Suprapubic skin (tissue), 4 donors: ENCODE results near the gene GJA3. TPM values are rescaled to one million over a fixed set of nuclear protein-coding genes. Genes with fewer than 3 reads are reported as not detected.
"Not testable (repeated sequence)": the region's sequence is repeated elsewhere in the genome, so short reads cannot be mapped to it uniquely, and the experiment has no call there.

ENCODE experiments used
- DNase-seq, 2 donors: peaks; one replicate each; pipeline ENCODE4 v3.0.0-alpha.2; 2019; ENCODE audit warnings: low spot score in 2 of 2
- H3K27ac ChIP-seq: fragments of 200-600 bp; sonication (generic); one replicate; pipeline ENCODE4 v1.5.1; 2019
- H3K27me3 ChIP-seq: fragments of 200-600 bp; sonication (generic); one replicate; pipeline ENCODE4 v1.5.1; 2019
- H3K36me3 ChIP-seq: fragments of 200-600 bp; sonication (generic); one replicate; pipeline ENCODE4 v1.5.1; 2019
- H3K4me1 ChIP-seq: fragments of 200-600 bp; sonication (generic); one replicate; pipeline ENCODE4 v1.5.1; 2019
- H3K4me3 ChIP-seq: fragments of 200-600 bp; sonication (generic); one replicate; pipeline ENCODE4 v1.5.1; 2019; ENCODE audit warnings: mild to moderate bottlenecking
- H3K9me3 ChIP-seq: fragments of 200-600 bp; sonication (generic); one replicate; pipeline ENCODE4 v1.5.1; 2019
- EP300 ChIP-seq: sonication (generic); formaldehyde crosslinking; IDR thresholded peaks from one replicate; pipeline ENCODE4 v1.6.1; 2017; ENCODE audit warnings: antibody characterized with exemption
- POLR2A ChIP-seq, 2 donors: fragments of 450-650 bp; IDR thresholded peaks; one replicate each; pipeline ENCODE4 v1.6.1; 2017; ENCODE audit warnings: antibody characterized with exemption in 2 of 2, mild to moderate bottlenecking in 2 of 2, moderate library complexity in 2 of 2
- POLR2AphosphoS5 ChIP-seq, 3 donors: sonication (generic); formaldehyde crosslinking; IDR thresholded peaks; one replicate each; pipeline ENCODE4 v1.6.1; 2017; ENCODE audit warnings: antibody characterized with exemption in 3 of 3
- WGBS: methylation state at CpG from one replicate; pipeline ENCODE4 v1.1.5; 2018; 5-methylcytosine and 5-hydroxymethylcytosine counted together
- total RNA-seq, 4 donors: library from RNA; depleted of rRNA; stranded (reverse); fragments of >200 nt; gene quantifications; one replicate each; pipeline ENCODE4 v1.1.0, GENCODE V29; 2016
- TF ChIP-seq, protein P1 (sequence below), 2 donors: fragments of 200-600 bp in 1 of 2; fragments of 450-650 bp in 1 of 2; sonication (generic) in 1 of 2; IDR thresholded peaks; one replicate each; pipeline ENCODE4 v1.5.1; 2016 to 2019; ENCODE audit warnings: antibody characterized with exemption in 2 of 2, mild to moderate bottlenecking in 1 of 2, moderate library complexity in 1 of 2

Gene GJA3
- total RNA-seq, 4 donors from 2014 or later = 0.25 to 0.94 (median 0.30) TPM; not detected in 1

GRCh38 chr13:20161951-20162300, 1.1 kb upstream of the GJA3 start:
- DNase-seq = no peak
- Histone ChIP-seq H3K4me1 (peaks cover 21% of the 10 kb centered on the region), H3K27ac (no peak overlapping the region), H3K36me3 (no peaks in the 10 kb centered on the region), H3K27me3 (peaks cover 64% of the 10 kb centered on the region), H3K4me3 (peak overlapping the region; percentile 55), H3K9me3 (no peaks in the 10 kb centered on the region)
- TF ChIP-seq EP300 = no peak
- TF ChIP-seq, protein P1, sequence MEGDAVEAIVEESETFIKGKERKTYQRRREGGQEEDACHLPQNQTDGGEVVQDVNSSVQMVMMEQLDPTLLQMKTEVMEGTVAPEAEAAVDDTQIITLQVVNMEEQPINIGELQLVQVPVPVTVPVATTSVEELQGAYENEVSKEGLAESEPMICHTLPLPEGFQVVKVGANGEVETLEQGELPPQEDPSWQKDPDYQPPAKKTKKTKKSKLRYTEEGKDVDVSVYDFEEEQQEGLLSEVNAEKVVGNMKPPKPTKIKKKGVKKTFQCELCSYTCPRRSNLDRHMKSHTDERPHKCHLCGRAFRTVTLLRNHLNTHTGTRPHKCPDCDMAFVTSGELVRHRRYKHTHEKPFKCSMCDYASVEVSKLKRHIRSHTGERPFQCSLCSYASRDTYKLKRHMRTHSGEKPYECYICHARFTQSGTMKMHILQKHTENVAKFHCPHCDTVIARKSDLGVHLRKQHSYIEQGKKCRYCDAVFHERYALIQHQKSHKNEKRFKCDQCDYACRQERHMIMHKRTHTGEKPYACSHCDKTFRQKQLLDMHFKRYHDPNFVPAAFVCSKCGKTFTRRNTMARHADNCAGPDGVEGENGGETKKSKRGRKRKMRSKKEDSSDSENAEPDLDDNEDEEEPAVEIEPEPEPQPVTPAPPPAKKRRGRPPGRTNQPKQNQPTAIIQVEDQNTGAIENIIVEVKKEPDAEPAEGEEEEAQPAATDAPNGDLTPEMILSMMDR (IDR thresholded peaks at IDR 0.05) = no peak
- TF ChIP-seq POLR2A (IDR thresholded peaks at IDR 0.05) = no peak
- TF ChIP-seq POLR2AphosphoS5 (IDR thresholded peaks at IDR 0.05) = no peak
- WGBS = 83% methylated on average over 10 of the region's 16 CpGs

DNA sequence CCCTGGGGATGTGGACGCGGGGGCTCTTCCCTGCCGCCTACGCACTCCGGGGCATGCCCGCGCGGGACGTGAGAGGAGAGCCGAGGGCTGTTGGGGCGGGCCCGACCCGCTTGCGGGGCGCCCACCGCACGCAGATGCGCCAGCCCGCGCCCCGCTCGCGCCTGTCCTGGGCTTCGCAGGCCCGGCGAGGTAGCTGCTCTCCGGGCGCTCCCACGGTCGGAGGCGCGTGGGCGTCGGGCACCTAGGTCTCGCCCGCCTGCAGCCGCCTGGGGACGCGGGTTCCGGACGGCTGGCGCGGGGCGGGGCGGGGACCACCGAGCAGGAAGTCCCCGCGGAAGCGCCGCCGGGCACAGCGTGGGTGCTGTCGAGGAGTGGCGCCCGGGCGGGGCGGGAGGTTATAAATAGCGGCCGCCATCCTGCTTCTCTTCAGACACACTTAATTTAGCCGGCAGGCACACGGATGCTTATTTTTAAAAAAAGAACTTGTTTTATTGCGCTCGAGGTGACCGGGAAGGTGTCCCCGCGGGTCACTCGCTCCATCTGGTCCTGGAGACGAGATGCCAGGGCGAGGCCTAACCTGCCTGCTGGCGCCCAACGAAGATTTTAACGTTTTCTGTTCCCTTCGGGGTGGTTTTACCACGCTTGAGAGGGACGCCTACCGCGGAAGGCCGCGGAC, 561 bp upstream of the GJA3 start:
- WGBS = 2% methylated on average over 11 of the region's 79 CpGs
- Histone ChIP-seq H3K9me3 (no peaks in the 10 kb centered on the region), H3K4me3 (peak overlapping the region; percentile 55), H3K36me3 (no peaks in the 10 kb centered on the region), H3K27me3 (peaks cover 64% of the 10 kb centered on the region), H3K4me1 (peaks cover 21% of the 10 kb centered on the region), H3K27ac (no peak overlapping the region)
- TF ChIP-seq, protein P1 (IDR thresholded peaks at IDR 0.05) = no peak
- TF ChIP-seq POLR2AphosphoS5 (IDR thresholded peaks at IDR 0.05) (no peak), EP300 (no peak), POLR2A (IDR thresholded peaks at IDR 0.05) (no peak)
- no peak for DNase-seq

DNA sequence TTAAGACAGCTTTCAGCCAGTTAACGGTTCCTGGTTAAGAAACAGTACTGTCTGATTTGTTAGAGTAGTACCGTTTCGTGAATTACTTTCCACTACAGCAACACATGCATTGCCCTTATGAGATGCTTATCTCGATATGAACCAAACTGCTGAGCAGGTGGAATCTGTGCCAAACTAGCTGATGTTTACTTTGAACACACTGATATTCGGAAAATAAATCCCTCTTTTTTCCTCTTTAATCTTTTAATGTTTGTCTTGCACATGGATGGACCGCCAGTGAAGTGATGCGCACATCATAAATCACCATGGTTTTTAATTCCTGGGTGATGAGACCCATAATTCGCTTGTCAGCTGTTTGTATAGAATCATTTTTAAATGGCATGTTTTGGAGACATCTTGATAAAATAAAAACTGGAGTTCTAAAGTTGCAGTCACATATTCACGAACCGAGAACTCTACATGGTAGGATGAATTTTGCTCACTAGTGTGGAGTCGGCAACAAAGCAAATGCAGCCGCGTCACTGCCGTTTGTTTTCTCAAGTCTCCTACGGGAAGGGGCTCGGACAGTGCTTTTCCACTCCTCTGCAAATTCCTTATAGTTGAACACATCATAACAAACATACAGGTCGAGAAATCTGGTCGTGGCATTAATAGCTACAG, 1.1 kb downstream of the GJA3 start:
- Histone ChIP-seq H3K27me3 (peaks cover 76% of the 10 kb centered on the region), H3K27ac (no peak overlapping the region), H3K4me1 (peaks cover 21% of the 10 kb centered on the region), H3K36me3 (no peaks in the 10 kb centered on the region), H3K9me3 (no peaks in the 10 kb centered on the region), H3K4me3 (peak overlapping the region; percentile 55)
- no peak for TF ChIP-seq POLR2AphosphoS5 (IDR thresholded peaks at IDR 0.05)
- no peak for DNase-seq
- 27% methylated on average over 18 of the region's 18 CpGs for WGBS

GRCh38 chr13:20157151-20157796, 3.6 kb downstream of the GJA3 start:
- H3K27me3 ChIP-seq = peaks cover 80% of the 10 kb centered on the region
- peaks cover 19% of the 10 kb centered on the region for H3K4me1 ChIP-seq
- TF ChIP-seq POLR2A (IDR thresholded peaks at IDR 0.05) = no peak
- TF ChIP-seq, protein P1 (IDR thresholded peaks at IDR 0.05) = no peak
- TF ChIP-seq EP300 = no peak
- no peak for TF ChIP-seq POLR2AphosphoS5 (IDR thresholded peaks at IDR 0.05)
- H3K27ac ChIP-seq = no peak overlapping the region
- no peaks in the 10 kb centered on the region for H3K9me3 ChIP-seq
- WGBS = 47% methylated on average over 3 of the region's 3 CpGs
- DNase-seq = no peak
- H3K4me3 ChIP-seq = no peak overlapping the region
- H3K36me3 ChIP-seq = no peaks in the 10 kb centered on the region

- Histone ChIP-seq H3K4me1 (peaks cover 18% of the 10 kb centered on the region), H3K36me3 (no peaks in the 10 kb centered on the region), H3K27ac (no peak overlapping the region), H3K27me3 (peaks cover 81% of the 10 kb centered on the region), H3K9me3 (no peaks in the 10 kb centered on the region), H3K4me3 (no peak overlapping the region)
- no peak for DNase-seq
- TF ChIP-seq EP300 (no peak), POLR2A (IDR thresholded peaks at IDR 0.05) (no peak), POLR2AphosphoS5 (IDR thresholded peaks at IDR 0.05) (no peak)
- TF ChIP-seq, protein P1 (IDR thresholded peaks at IDR 0.05) = no peak
- WGBS = 48% methylated on average over 2 of the region's 2 CpGs
Measured at GRCh38 chr13:20156702-20157101, 4.2 kb downstream of the GJA3 start.

- H3K4me1 ChIP-seq, DNase-seq, H3K9me3 ChIP-seq, H3K27ac ChIP-seq, H3K4me3 ChIP-seq, H3K36me3 ChIP-seq: not testable (repeated sequence)
- 91% methylated on average over 2 of the region's 2 CpGs for WGBS
- peaks cover 71% of the 10 kb centered on the region for H3K27me3 ChIP-seq
Measured at GRCh38 chr13:20153290-20153689, 7.6 kb downstream of the GJA3 start.
